ENCODE measurements around the gene FXYD2. TPM values are rescaled to one million over a fixed set of nuclear protein-coding genes. Genes with fewer than 3 reads are reported as not detected.

The FXYD2 gene
- total and polyA plus RNA-seq, 2 of the 4 experiments (the other 2 are of a cell fraction) = 0.09 TPM; not detected in 1

GRCh38 chr11:117822074-117823033 lies 2.2 kb downstream of the FXYD2 start:
- H3K9ac ChIP-seq (ENCODE audit: low read depth, low read length) = no peak overlapping the region
- H3K36me3 ChIP-seq (ENCODE audit: control insufficient read depth, insufficient read depth, low read length) = no peaks in the 10 kb centered on the region
- no peak overlapping the region for H3K4ac ChIP-seq (ENCODE audit: low read depth, low read length)
- no peak overlapping the region for H2AFZ ChIP-seq (replicated peaks; ENCODE audit: low read length, poor library complexity)
- H3K79me1 ChIP-seq (ENCODE audit: low read depth in 1 of 2, low read length in 2 of 2) = no peaks in the 10 kb centered on the region
- H3K14ac ChIP-seq (replicated peaks; ENCODE audit: low read depth, low read length) = no peak overlapping the region
- H4K20me1 ChIP-seq (ENCODE audit: insufficient read depth, low read length) = no peaks in the 10 kb centered on the region
- DNase-seq (no peak), ATAC-seq (ENCODE audit: low read depth) (no peak)
- no TSS peak for BruUV-seq (replicated peaks)
- no peak overlapping the region for H4K91ac ChIP-seq (ENCODE audit: insufficient read depth, low read depth, low read length)
- no peak overlapping the region for H3K18ac ChIP-seq (ENCODE audit: low read depth, low read length)
- no peak overlapping the region for H3K4me2 ChIP-seq (ENCODE audit: low read depth, low read length)
- no peak overlapping the region for H2AK9ac ChIP-seq (replicated peaks; ENCODE audit: low read depth, low read length, poor library complexity)
- POLR2A ChIA-PET (ENCODE audit: unreplicated experiment) = no interaction called here
- no peaks in the 10 kb centered on the region for H3K9me1 ChIP-seq (ENCODE audit: insufficient read depth, low read length)
- intact Hi-C loops (cut with micrococcal nuclease) (no loop called here), dilution Hi-C loops (cut with HindIII; ENCODE audit: low sequenced_read_pairs, unreplicated experiment) (no loop called here), in situ Hi-C loops (cut with MboI; ENCODE audit: low sequenced_read_pairs) (no loop called here)
- H3K4me1 ChIP-seq (ENCODE audit: control insufficient read depth, insufficient read depth, low read length) = peaks cover 3% of the 10 kb centered on the region; the same call in 1 of the 2 replicates
- CTCF ChIA-PET = interaction anchor here (1.0 kb wide), 1 partner anchor 15 kb away, joined by 3 read pairs; no protein-coding TSS in a partner anchor
- 20% methylated on average over 1 of the region's 33 CpGs; no CpG with 5 or more reads in 1 of the 2 experiments for WGBS, 2 experiments (ENCODE audit: extremely low coverage in 2 of 2, insufficient read length in 1 of 2)
- no peak overlapping the region for H4K8ac ChIP-seq (ENCODE audit: low read depth in 2 of 2, low read length in 2 of 2)
- no peak overlapping the region for H2BK15ac ChIP-seq (ENCODE audit: low read depth, low read length)
- H2BK120ac ChIP-seq (ENCODE audit: low read depth, low read length) = no peak overlapping the region
- no peak overlapping the region for H3K23ac ChIP-seq (ENCODE audit: low read depth, low read length)
- H3K4me3 ChIP-seq (ENCODE audit: insufficient read depth, low read depth, low read length) = no peak overlapping the region
- H2BK20ac ChIP-seq (ENCODE audit: low read depth, low read length) = no peak overlapping the region
- no peak overlapping the region for H4K5ac ChIP-seq (ENCODE audit: low read depth, low read length)
- no peaks in the 10 kb centered on the region for H3K9me3 ChIP-seq (ENCODE audit: control insufficient read depth, insufficient read depth, low read length)
- H3K27ac ChIP-seq (ENCODE audit: insufficient read depth, low read length) = no peak overlapping the region
- H2BK5ac ChIP-seq (ENCODE audit: low read depth, low read length, poor library complexity, severe bottlenecking) = no peak overlapping the region
- H3K56ac ChIP-seq (ENCODE audit: extremely low read depth, insufficient read depth, low read length) = no peak overlapping the region
- no peak overlapping the region for H2AK5ac ChIP-seq (ENCODE audit: low read depth, low read length)
- H3K27me3 ChIP-seq (ENCODE audit: control insufficient read depth, insufficient read depth, low read length) = peaks cover 2% of the 10 kb centered on the region; the same call in 1 of the 2 replicates
- TF ChIP-seq RAD21 (IDR thresholded peaks at IDR 0.05; ENCODE audit: low read length) (peak; percentile 19; the same call in 1 of the 2 replicates), MAFK (IDR thresholded peaks at IDR 0.05; ENCODE audit: low read depth, low read length) (no peak), BHLHE40 (IDR thresholded peaks at IDR 0.05; ENCODE audit: low read depth, low read length) (no peak), SMC3 (IDR thresholded peaks at IDR 0.05; ENCODE audit: low read depth, low read length) (0 out of 2 replicates have a peak, but pooled peaks have one; percentile 18), RFX5 (IDR thresholded peaks at IDR 0.05; ENCODE audit: low read depth, low read length) (no peak), CTCF (conservative IDR thresholded peaks at IDR 0.05; ENCODE audit: low read depth, low read length) (peak; percentile 37), USF2 (IDR thresholded peaks at IDR 0.05; ENCODE audit: low read depth, low read length) (no peak), FOS (IDR thresholded peaks at IDR 0.05; ENCODE audit: low read depth, low read length) (no peak), MAZ (IDR thresholded peaks at IDR 0.05; ENCODE audit: borderline replicate concordance, low read depth, low read length) (no peak), NFE2L2 (IDR thresholded peaks at IDR 0.05; ENCODE audit: low read depth, low read length) (no peak), POLR2A (IDR thresholded peaks at IDR 0.05; ENCODE audit: low read depth, low read length) (no peak), CEBPB (IDR thresholded peaks at IDR 0.05; ENCODE audit: low read depth, low read length) (no peak), ELK1 (IDR thresholded peaks at IDR 0.05; ENCODE audit: borderline replicate concordance, low read depth, low read length) (no peak), RCOR1 (IDR thresholded peaks at IDR 0.05; ENCODE audit: insufficient replicate concordance, low read length) (no peak)

Data from IMR-90 (cell line).